NCI-H2107 treated with DMSO at 0.1 percent for 48 hours (cell line): ENCODE data around the gene ZBTB44.
"Not testable (repeated sequence)": the region's sequence is repeated elsewhere in the genome, so short reads cannot be mapped to it uniquely, and the experiment has no call there.

Experiments used
- DNase-seq: peaks from one replicate; lab custom pipeline; 2025; ENCODE audit not compliant: unreplicated experiment; lab: John Stamatoyannopoulos, UW

Gene ZBTB44

DNA sequence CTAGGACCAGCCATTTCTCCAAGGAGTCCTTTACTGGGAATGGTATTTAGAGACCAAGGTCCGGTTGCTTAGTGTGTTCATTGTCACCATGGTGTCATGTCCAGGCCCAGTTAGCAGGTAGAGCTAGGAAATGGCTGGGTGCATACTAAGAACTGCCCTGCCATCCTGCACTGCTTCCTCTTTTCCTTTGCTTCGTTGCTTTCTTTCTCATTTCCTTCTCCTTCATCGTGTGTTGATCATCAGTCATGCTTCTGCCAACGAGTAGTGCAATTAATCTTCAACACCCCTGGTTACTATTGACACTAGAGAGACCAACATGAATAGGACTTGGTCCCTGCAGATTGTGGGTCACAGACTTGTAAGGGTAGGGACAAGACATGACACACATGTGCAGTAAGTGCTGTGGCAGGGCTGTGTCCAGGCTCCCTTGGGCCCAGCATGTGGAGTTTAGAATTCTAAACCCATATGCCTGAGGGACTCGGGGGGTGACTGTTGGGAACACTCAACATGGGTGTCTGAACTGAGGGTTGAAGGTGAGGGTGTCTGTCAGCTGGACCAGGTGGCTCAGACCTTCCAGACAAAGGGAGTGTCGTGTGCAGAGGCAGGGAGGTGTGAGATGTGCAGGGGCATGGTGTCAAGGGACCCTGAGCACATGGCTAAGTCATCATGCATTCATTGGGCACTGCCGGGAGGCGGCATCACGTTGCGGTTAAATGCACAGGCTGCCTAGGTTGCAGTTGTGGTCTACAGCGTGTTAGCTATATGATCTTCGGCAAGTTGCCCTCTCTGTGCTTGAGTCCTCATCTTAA lies 112.5 kb downstream of the ZBTB44 start:
- no peak for DNase-seq

DNA sequence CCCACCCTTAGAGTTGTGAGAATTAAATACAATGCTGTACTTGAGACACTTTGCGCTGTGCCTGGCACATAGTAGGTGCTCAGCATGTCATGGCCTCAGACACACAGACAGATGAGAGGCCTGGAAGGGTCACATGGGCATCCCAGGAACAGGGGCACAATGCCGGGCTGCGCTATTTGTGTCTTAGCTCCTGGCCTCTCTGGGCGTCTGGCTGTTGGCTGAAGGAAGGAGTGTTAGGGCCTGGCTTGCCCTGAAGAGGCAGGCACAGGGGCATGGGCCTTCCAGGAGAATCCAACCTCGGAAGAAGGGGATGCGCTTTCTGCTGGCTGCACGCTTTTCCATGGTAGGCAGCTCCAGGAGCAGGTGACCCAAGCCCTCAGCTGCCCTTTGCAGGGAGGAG lies 113.7 kb downstream of the ZBTB44 start:
- no peak for DNase-seq

DNA sequence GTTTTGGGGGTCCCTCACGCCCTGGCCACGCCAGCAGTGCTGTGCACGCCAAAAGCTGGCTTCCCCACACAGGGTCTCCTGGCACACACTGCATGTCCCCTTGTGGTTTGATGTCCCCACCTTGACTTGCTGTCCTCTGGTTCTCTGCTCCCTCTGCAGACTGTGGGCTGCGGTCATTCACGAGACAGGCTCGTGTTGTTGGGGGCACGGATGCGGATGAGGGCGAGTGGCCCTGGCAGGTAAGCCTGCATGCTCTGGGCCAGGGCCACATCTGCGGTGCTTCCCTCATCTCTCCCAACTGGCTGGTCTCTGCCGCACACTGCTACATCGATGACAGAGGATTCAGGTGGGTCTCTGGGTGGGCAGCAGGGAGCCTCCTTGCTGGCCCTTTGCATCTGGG lies 114.9 kb downstream of the ZBTB44 start:
- no peak for DNase-seq

GRCh38 chr11:130198964-130199363 lies 115.8 kb downstream of the ZBTB44 start:
- DNase-seq: no peak

GRCh38 chr11:130198292-130198691 lies 116.4 kb downstream of the ZBTB44 start:
- DNase-seq: no peak

GRCh38 chr11:130197386-130198035 lies 117.2 kb downstream of the ZBTB44 start:
- no peak for DNase-seq

- DNase-seq: no peak
Measured at GRCh38 chr11:130194241-130195023, 120.3 kb downstream of the ZBTB44 start.

GRCh38 chr11:130193551-130193950 lies 121.2 kb downstream of the ZBTB44 start:
- not testable (repeated sequence) for DNase-seq

DNA sequence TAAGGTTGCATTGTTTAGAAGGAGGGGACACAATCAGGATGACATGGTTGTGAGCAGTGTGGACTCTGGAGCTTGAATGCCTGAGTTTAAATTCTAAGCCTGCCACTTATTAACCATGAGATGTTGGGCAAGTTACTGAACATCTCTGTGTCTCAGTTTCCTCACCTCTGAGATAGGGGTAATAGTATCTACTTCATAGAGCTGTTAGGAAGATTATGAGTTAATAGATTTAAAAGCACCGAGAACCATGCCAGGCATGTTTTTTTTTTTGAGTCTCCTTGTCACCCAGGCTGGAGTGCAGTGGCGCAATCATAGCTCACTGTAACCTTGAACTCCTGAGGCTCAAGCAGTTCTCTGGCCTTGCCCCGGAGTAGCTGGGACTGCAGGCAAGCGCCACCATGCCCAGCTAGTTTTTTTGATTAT lies 121.9 kb downstream of the ZBTB44 start:
- no peak for DNase-seq

GRCh38 chr11:130191896-130192295 lies 122.8 kb downstream of the ZBTB44 start:
- DNase-seq: no peak

GRCh38 chr11:130190371-130190881 lies 124.3 kb downstream of the ZBTB44 start:
- DNase-seq: peak; percentile 13

DNA sequence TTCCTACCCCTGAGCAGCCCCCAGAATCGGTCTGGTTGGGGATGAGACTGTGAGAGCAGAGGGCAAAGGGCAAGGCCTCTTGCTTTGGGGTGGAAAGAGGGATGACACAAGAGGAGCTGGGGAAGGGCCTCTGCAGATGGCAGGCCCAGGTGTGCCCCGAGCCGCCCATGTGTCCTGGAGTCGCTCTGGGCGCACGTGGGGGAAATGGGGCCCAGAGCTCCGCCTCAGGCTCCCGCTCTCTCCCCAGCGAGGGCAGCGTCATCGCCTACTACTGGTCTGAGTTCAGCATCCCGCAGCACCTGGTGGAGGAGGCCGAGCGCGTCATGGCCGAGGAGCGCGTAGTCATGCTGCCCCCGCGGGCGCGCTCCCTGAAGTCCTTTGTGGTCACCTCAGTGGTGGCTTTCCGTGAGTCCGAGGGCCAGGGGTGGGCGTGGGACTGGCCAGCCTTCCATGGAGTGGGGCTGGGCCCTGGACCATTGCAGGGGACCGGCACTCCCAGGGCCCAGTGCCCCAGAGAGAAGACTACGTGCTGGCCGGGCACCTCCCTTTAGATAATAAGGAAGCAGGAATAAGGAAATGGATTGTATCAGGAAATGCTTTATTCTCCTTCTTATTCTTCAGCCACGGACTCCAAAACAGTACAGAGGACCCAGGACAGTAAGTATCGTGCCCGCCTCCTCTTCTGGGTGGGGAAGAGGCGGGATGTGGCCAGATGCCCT lies 125.1 kb downstream of the ZBTB44 start:
- no peak for DNase-seq

DNA sequence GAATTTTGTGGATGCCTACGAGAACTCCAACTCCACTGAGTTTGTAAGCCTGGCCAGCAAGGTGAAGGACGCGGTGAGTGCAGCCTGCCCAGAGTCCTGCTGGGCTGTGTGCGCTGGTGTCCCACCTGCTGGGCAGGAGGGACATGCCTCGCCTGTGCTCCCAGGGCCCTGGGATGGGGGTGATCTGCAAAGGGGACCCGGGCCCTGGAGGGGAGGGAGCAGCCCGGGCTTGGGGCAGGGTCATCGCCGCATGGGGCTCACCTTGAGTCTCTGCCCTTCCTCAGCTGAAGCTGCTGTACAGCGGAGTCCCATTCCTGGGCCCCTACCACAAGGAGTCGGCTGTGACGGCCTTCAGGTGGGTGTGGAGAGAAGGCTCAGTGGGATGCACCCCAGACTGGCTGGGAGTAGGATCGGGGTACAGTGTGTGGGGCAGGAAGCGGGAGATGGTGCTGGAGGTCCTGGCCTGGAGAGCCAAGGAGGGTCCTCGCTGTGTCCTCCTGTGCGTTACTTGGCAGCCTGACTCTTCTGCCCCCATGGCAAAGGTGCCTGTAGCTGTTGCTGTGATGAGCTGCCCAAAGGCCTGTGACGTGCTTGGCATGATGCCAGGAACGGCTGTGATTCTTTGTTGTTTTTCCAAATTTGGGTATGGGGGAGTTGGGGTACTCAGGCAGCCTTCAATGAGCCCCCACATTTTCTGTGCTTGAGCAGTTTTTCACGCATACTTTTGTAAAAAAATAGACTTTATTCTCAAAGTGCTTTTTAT lies 126.0 kb downstream of the ZBTB44 start:
- no peak for DNase-seq

- DNase-seq: no peak
Measured at GRCh38 chr11:130188047-130188446, 126.7 kb downstream of the ZBTB44 start.

- no peak for DNase-seq
Measured at GRCh38 chr11:130187096-130187495, 127.6 kb downstream of the ZBTB44 start.

DNA sequence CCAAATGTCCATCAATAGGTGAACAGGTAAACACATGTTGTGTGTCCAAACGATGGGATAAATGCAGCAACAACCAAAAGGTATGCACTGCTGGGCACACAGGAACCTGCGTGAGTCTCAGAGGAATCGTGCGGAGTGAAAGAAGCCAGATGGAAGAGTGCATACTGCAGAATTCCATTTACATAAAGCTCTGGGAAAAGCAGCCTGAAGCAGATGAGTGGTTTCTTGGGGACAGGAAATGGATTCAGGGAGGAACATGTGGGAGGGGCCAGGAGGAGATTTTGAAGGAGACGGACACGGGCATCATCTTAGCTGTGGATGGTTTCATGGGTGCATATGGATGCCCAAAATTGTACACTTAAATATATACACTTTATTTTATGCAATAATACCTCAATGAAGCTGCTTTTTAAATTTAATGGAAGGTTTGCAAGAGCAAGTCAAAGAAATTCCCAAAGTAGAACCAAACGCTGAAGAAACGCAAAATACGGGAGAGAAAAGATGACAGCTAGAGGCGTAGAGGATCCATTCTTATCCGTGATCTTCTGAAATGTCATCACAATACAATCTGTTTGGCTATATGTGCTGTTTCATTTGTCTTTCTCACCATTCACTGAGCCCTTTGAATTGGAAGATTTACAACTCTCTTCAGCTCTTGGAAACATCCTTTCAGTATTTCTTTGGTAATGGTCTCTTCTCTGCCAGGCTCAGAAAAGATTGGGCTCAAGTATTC lies 130.7 kb downstream of the ZBTB44 start:
- no peak for DNase-seq

GRCh38 chr11:130181295-130182272 lies 133.1 kb downstream of the ZBTB44 start:
- peak; percentile 98 for DNase-seq

- no peak for DNase-seq
Measured at GRCh38 chr11:130180896-130181294, 133.8 kb downstream of the ZBTB44 start.
